Endothelial cell of umbilical vein (primary cell): ENCODE results near the gene FNDC1. TPM values are rescaled to one million over a fixed set of nuclear protein-coding genes. Genes with fewer than 3 reads are reported as not detected.

Source experiments
- BruUV-seq: library from RNA; stranded (reverse); fragments of 400-500 nt; replicated peaks from 2 replicates; lab custom pipeline; 2021; lab: Mats Ljungman, UMichigan
- CTCF ChIA-PET: fragments of 300-600, 350-600 bp; sonication (Branson Sonifier 250); formaldehyde crosslinking; loops from one replicate; lab custom pipeline; 2021; ENCODE audit warnings: antibody characterized with exemption, inconsistent platforms; lab: Charles Lee
- POLR2A ChIA-PET: fragments of 300-600, 350-600 bp; sonication (Branson Sonifier 250); formaldehyde crosslinking; loops from one replicate; lab custom pipeline; 2021; ENCODE audit warnings: antibody characterized with exemption, inconsistent platforms; lab: Charles Lee
- DNase-seq: peaks from one replicate; pipeline ENCODE4 v3.0.0-alpha.2; 2011; ENCODE audit warnings: low read depth, low spot score
- FAIRE-seq: peaks from 2 replicates; lab custom pipeline; 2011; peaks lifted over from hg19 to GRCh38; lab: Jason Lieb, UNC
- H2AFZ ChIP-seq: 2 replicates; pipeline ENCODE4 v1.6.0; 2012; ENCODE audit warnings: low read depth, low read length, control low read depth, inconsistent platforms
- H3K27ac ChIP-seq: 2 replicates; pipeline ENCODE4 v1.5.1; 2011; ENCODE audit warnings: low read depth, mild to moderate bottlenecking, control low read depth, low read length, moderate library complexity; ENCODE audit not compliant: insufficient read depth
- H3K27me3 ChIP-seq, 2 experiments: 2 replicates each; pipeline versions ENCODE4 v1.6.0 to v1.6.1; 2011; ENCODE audit warnings: low read length in 2 of 2, mixed read lengths in 1 of 2; ENCODE audit not compliant: control insufficient read depth in 2 of 2, insufficient read depth in 2 of 2
- H3K36me3 ChIP-seq, 2 experiments: 2 replicates in 1 of 2; 3 replicates in 1 of 2; pipeline ENCODE4 v1.5.1; 2011; ENCODE audit warnings: low read length in 2 of 2, mild to moderate bottlenecking in 1 of 2, moderate library complexity in 1 of 2; ENCODE audit not compliant: control insufficient read depth in 2 of 2, insufficient read depth in 2 of 2; ENCODE audit errors: extremely low read depth in 1 of 2
- H3K4me1 ChIP-seq: 3 replicates; pipeline ENCODE4 v1.5.1; 2011; ENCODE audit warnings: mild to moderate bottlenecking, low read length; ENCODE audit not compliant: control insufficient read depth, insufficient read depth; ENCODE audit errors: extremely low read depth
- H3K4me2 ChIP-seq: 2 replicates; pipeline ENCODE4 v1.6.1; 2011; ENCODE audit warnings: low read length, control low read depth, mixed read lengths; ENCODE audit not compliant: insufficient read depth
- H3K4me3 ChIP-seq, 3 experiments: fragments of 200-600 bp in 1 of 3; sonication (generic), shearing (Covaris generic) in 1 of 3; replicated peaks in 1 of 3; 2 replicates each; pipeline ENCODE4 v1.5.1; 2011 to 2016; ENCODE audit warnings: control low read depth in 3 of 3, low read length in 3 of 3, mild to moderate bottlenecking in 2 of 3, inconsistent platforms in 1 of 3, low read depth in 1 of 3, moderate library complexity in 1 of 3; ENCODE audit not compliant: insufficient read depth in 1 of 3
- H3K79me2 ChIP-seq: 2 replicates; pipeline ENCODE4 v1.6.0; 2012; ENCODE audit warnings: low read length, inconsistent platforms; ENCODE audit not compliant: control insufficient read depth, insufficient read depth
- H3K9ac ChIP-seq: replicated peaks from 2 replicates; pipeline ENCODE3; 2011; ENCODE audit warnings: low read length, control low read depth; ENCODE audit not compliant: insufficient read depth; ENCODE audit errors: extremely low read depth
- H3K9me1 ChIP-seq: replicated peaks from 3 replicates; pipeline ENCODE4 v1.6.0; 2011; ENCODE audit warnings: mild to moderate bottlenecking, low read length; ENCODE audit not compliant: control insufficient read depth, insufficient read depth; ENCODE audit errors: extremely low read depth
- H3K9me3 ChIP-seq: replicated peaks from 2 replicates; pipeline ENCODE4 v1.5.1; 2012; ENCODE audit warnings: low read length, inconsistent platforms; ENCODE audit not compliant: control insufficient read depth, insufficient read depth
- H4K20me1 ChIP-seq: replicated peaks from 2 replicates; pipeline ENCODE3; 2011; ENCODE audit warnings: mild to moderate bottlenecking, low read length; ENCODE audit not compliant: control insufficient read depth, insufficient read depth; ENCODE audit errors: extremely low read depth
- CTCF ChIP-seq, 2 donors: IDR thresholded peaks; 1 replicate in 1 of 2; 2 replicates in 1 of 2; pipeline ENCODE4 v1.5.1; 2011; ENCODE audit warnings: low read length in 2 of 2, mild to moderate bottlenecking in 2 of 2, moderate library complexity in 2 of 2, control low read depth in 1 of 2, inconsistent platforms in 1 of 2, low read depth in 1 of 2; ENCODE audit not compliant: insufficient read depth in 1 of 2; ENCODE audit errors: extremely low read depth in 1 of 2
- EZH2 ChIP-seq: IDR thresholded peaks from 2 replicates; pipeline ENCODE4 v1.6.1; 2012; ENCODE audit warnings: borderline replicate concordance, low read depth, mild to moderate bottlenecking, moderate library complexity, low read length, inconsistent platforms; ENCODE audit not compliant: severe bottlenecking
- FOS ChIP-seq: IDR thresholded peaks from 2 replicates; pipeline ENCODE4 v1.6.1; 2011; ENCODE audit warnings: mild to moderate bottlenecking, low read length, moderate library complexity, borderline replicate concordance; ENCODE audit not compliant: insufficient read depth
- GATA2 ChIP-seq: IDR thresholded peaks from 2 replicates; pipeline ENCODE4 v1.7.0; 2011; ENCODE audit warnings: low read depth, mild to moderate bottlenecking, moderate library complexity, mixed read lengths, low read length; ENCODE audit not compliant: insufficient read length, insufficient read depth
- JUN ChIP-seq: IDR thresholded peaks from 2 replicates; pipeline ENCODE4 v1.6.1; 2011; ENCODE audit warnings: borderline replicate concordance, low read depth; ENCODE audit not compliant: insufficient read length, insufficient read depth
- MAX ChIP-seq: IDR thresholded peaks from 2 replicates; pipeline ENCODE4 v1.6.1; 2011; ENCODE audit not compliant: insufficient read depth, insufficient read length
- MYC ChIP-seq: IDR thresholded peaks from one replicate; pipeline ENCODE4 v1.6.1; 2011; ENCODE audit warnings: mild to moderate bottlenecking, low read depth, low read length
- POLR2A ChIP-seq: IDR thresholded peaks from 2 replicates; pipeline ENCODE4 v1.6.1; 2012; ENCODE audit warnings: low read depth, mild to moderate bottlenecking, control low read depth, low read length
- POLR2AphosphoS5 ChIP-seq: IDR thresholded peaks from 2 replicates; pipeline ENCODE4 v1.6.1; 2012; ENCODE audit warnings: low read depth, mild to moderate bottlenecking, control low read depth, low read length, moderate library complexity; ENCODE audit not compliant: insufficient read depth
- dilution Hi-C: fragments of 300-500 bp; cut with MboI; formaldehyde crosslinking; loops from one replicate; pipeline ENCODE4 v1.15.0; 2019; ENCODE audit warnings: low sequenced_read_pairs; ENCODE audit not compliant: extremely low pct_ligation_motif_present
- intact Hi-C: fragments of 100-400 bp; cut with micrococcal nuclease; formaldehyde crosslinking; loops from one replicate; pipeline ENCODE4 v1.10.0; 2022
- polyA plus RNA-seq, 4 experiments: library from polyadenylated mRNA; depleted of rRNA in 3 of 4; stranded (reverse) in 3 of 4; unstranded in 1 of 4; fragments of >200 nt; gene quantifications; 2 replicates each; pipeline versions ENCODE4 v1.2.1 to v1.2.3, GENCODE V29; 2011 to 2012; ENCODE audit warnings: missing spikeins in 1 of 4
- total RNA-seq: library from RNA; stranded (reverse); gene quantifications from 2 replicates; pipeline ENCODE4 v1.2.3, GENCODE V29; 2021

FNDC1 gene
- total and polyA plus RNA-seq, 2 donors (not counting 3 experiments of a cell fraction or from before 2014, with no cell fraction given), result 0.04 TPM; not detected in 1

GRCh38 chr6:159119791-159120190 is 49.4 kb upstream of the FNDC1 start:
- dilution Hi-C loops, result no loop called here

GRCh38 chr6:159121486-159121885 is 47.7 kb upstream of the FNDC1 start:
- Histone ChIP-seq H3K27ac (no peak overlapping the region), H3K9me1 (no peaks in the 10 kb centered on the region), H3K4me2 (no peak overlapping the region), H3K9me3 (no peaks in the 10 kb centered on the region), H4K20me1 (no peaks in the 10 kb centered on the region), H3K4me3 (no peak overlapping the region), H3K27me3 (peaks cover 0 to 5% of the 10 kb centered on the region in 2 experiments), H3K4me1 (no peaks in the 10 kb centered on the region), H2AFZ (no peak overlapping the region), H3K9ac (no peak overlapping the region), H3K79me2 (no peaks in the 10 kb centered on the region), H3K36me3 (no peaks in the 10 kb centered on the region)
- intact Hi-C loops, result no loop called here
- FAIRE-seq, result no peak
- no TSS peak for BruUV-seq
- TF ChIP-seq FOS, result no peak
- no peak for TF ChIP-seq POLR2A
- no peak for TF ChIP-seq CTCF (IDR thresholded peaks at IDR 0.05; ENCODE audit: extremely low read depth in 1 of 2, insufficient read depth in 1 of 2, low read depth in 1 of 2, low read length in 2 of 2)
- no peak for TF ChIP-seq GATA2
- TF ChIP-seq JUN, result no peak
- TF ChIP-seq MAX, result no peak
- TF ChIP-seq MYC, result no peak
- TF ChIP-seq EZH2, result no peak
- no peak for TF ChIP-seq POLR2AphosphoS5
- ChIA-PET POLR2A (no interaction called here), CTCF (interaction anchor here (0.7 to 2.3 kb wide), 2 partner anchors 13 to 15 kb away, joined by 3 to 6 read pairs; no protein-coding TSS in a partner anchor)
- dilution Hi-C loops, result no loop called here
- DNase-seq, result no peak

More at GRCh38 chr6:159119791-159120190, 49.4 kb upstream of the FNDC1 start:
- BruUV-seq, result no TSS peak
- ChIA-PET CTCF (no interaction called here), POLR2A (no interaction called here)
- Histone ChIP-seq H3K4me3 (no peak overlapping the region), H3K79me2 (no peaks in the 10 kb centered on the region), H3K9me3 (no peaks in the 10 kb centered on the region), H3K4me1 (no peaks in the 10 kb centered on the region), H3K9me1 (no peaks in the 10 kb centered on the region), H3K4me2 (no peak overlapping the region), H3K27ac (no peak overlapping the region), H4K20me1 (no peaks in the 10 kb centered on the region), H3K27me3 (no peaks in the 10 kb centered on the region), H3K9ac (no peak overlapping the region), H2AFZ (no peak overlapping the region), H3K36me3 (no peaks in the 10 kb centered on the region)
- FAIRE-seq, result no peak
- intact Hi-C loops, result no loop called here
- no peak for DNase-seq
- TF ChIP-seq EZH2 (no peak), POLR2AphosphoS5 (no peak), POLR2A (no peak), FOS (no peak), GATA2 (no peak), JUN (no peak)
